Tibial artery (tissue), 4 donors: ENCODE measurements around the gene CLTC.

Experiments
- DNase-seq, 2 donors: peaks; one replicate each; pipeline ENCODE4 v3.0.0-alpha.2; 2019
- H3K27ac ChIP-seq, 2 donors: fragments of 200-600 bp; sonication (generic) in 1 of 2; 1 replicate in 1 of 2; 2 replicates in 1 of 2; pipeline ENCODE4 v1.5.1; 2018 to 2019; ENCODE audit warnings: mild to moderate bottlenecking in 1 of 2
- H3K27me3 ChIP-seq, 2 donors: fragments of 200-600 bp; sonication (generic) in 1 of 2; one replicate each; pipeline versions ENCODE4 v1.5.1 to v1.6.0; 2016 to 2019
- H3K36me3 ChIP-seq, 3 donors: fragments of 200-600 bp; sonication (generic) in 2 of 3; one replicate each; pipeline ENCODE4 v1.5.1; 2016 to 2019; ENCODE audit warnings: mild to moderate bottlenecking in 2 of 3
- H3K4me1 ChIP-seq, 4 donors: fragments of 200-600 bp; sonication (generic) in 2 of 4; 1 replicate in 3 of 4; 2 replicates in 1 of 4; pipeline ENCODE4 v1.5.1; 2016 to 2019
- H3K4me3 ChIP-seq, 2 donors: fragments of 200-600 bp; sonication (generic) in 1 of 2; 1 replicate in 1 of 2; 2 replicates in 1 of 2; pipeline ENCODE4 v1.5.1; 2018 to 2019; ENCODE audit warnings: mild to moderate bottlenecking in 2 of 2
- H3K9me3 ChIP-seq, 3 donors: fragments of 200-600 bp; sonication (generic) in 1 of 3; one replicate each; pipeline ENCODE4 v1.5.1; 2016 to 2019
- intact Hi-C: fragments of 100-400 bp; cut with DNase I; formaldehyde crosslinking; loops from one replicate; pipeline ENCODE4 v1.15.0; 2023; ENCODE audit warnings: low total_unique reads
- TF ChIP-seq, protein P1 (sequence below), 2 experiments: fragments of 200-600 bp in 1 of 2; fragments of 450-650 bp in 1 of 2; IDR thresholded peaks; one replicate each; pipeline ENCODE4 v1.5.1; 2017 to 2019; ENCODE audit warnings: antibody characterized with exemption in 2 of 2, mild to moderate bottlenecking in 1 of 2, moderate library complexity in 1 of 2

CLTC gene

DNA sequence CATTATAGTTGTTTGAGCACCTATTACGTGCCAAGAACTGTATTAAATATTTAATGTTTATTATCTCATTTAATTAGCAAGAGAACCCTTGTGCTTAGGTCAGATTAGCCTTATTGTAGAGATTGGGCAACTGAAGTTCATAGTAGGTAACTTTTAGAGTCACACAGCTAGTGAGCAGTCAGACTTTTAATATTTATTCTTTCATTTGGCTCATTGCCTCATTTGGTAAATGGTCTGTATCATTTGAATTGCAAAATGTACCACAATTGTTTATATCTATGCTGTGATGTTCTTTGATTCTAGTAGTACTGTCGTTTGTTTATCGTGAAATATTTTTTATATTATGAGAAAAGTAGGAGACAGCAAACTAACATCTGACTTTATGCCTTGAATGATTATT lies 7.6 kb downstream of the CLTC start:
- H3K4me1 ChIP-seq: peaks cover 0 to 94% (median 46%) of the 10 kb centered on the region in 4 donors
- TF ChIP-seq, protein P1, sequence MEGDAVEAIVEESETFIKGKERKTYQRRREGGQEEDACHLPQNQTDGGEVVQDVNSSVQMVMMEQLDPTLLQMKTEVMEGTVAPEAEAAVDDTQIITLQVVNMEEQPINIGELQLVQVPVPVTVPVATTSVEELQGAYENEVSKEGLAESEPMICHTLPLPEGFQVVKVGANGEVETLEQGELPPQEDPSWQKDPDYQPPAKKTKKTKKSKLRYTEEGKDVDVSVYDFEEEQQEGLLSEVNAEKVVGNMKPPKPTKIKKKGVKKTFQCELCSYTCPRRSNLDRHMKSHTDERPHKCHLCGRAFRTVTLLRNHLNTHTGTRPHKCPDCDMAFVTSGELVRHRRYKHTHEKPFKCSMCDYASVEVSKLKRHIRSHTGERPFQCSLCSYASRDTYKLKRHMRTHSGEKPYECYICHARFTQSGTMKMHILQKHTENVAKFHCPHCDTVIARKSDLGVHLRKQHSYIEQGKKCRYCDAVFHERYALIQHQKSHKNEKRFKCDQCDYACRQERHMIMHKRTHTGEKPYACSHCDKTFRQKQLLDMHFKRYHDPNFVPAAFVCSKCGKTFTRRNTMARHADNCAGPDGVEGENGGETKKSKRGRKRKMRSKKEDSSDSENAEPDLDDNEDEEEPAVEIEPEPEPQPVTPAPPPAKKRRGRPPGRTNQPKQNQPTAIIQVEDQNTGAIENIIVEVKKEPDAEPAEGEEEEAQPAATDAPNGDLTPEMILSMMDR (IDR thresholded peaks at IDR 0.05): no peak
- no peaks in the 10 kb centered on the region for H3K27me3 ChIP-seq
- no peaks in the 10 kb centered on the region for H3K36me3 ChIP-seq
- intact Hi-C loops: no loop called here
- H3K9me3 ChIP-seq: no peaks in the 10 kb centered on the region
- H3K4me3 ChIP-seq: no peak overlapping the region
- no peak for DNase-seq
- H3K27ac ChIP-seq: no peak overlapping the region

DNA sequence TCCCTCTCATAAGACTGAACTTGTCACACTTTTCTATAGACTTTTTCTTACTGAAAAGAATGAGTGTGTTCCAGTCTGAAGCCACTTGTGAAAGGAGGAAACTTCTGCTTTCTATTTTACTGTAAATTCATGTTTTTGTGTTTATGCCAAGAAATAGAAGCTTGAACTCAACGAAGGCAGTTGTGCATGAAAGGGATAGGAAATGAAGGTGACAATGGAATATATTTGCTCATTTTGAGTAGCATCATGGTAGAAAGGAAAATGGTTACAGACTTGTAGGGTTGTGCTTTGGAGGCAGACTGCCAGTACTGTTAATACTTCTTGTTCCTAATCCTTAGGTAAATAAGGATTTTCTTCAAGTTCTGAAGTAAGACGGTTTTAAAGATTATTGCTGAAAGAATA lies 8.1 kb downstream of the CLTC start:
- Histone ChIP-seq H3K4me3 (no peak overlapping the region), H3K4me1 (peaks cover 0 to 93% (median 41%) of the 10 kb centered on the region in 4 donors), H3K36me3 (no peaks in the 10 kb centered on the region), H3K27ac (no peak overlapping the region), H3K27me3 (no peaks in the 10 kb centered on the region), H3K9me3 (no peaks in the 10 kb centered on the region)
- no peak for DNase-seq
- intact Hi-C loops: no loop called here
- TF ChIP-seq, protein P1 (IDR thresholded peaks at IDR 0.05): no peak

DNA sequence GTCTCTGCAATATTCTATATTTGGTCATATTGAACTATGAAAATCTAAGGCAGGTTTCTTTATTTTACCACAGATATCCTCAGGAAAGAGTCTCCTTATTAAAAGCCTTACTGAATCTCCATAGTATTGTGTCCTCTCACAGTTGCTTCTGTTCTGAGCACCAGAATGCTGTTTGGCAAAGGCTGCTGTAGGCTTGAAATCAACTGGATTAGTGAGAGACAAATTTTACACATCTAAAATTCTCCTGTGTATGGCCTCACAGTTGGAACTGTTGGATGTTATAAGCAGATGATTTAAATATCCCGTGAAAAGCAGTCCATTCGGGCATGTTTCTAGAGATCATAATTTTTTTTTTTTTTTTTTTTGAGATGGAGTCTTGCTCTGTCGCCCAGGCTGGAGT lies 9.5 kb downstream of the CLTC start:
- Histone ChIP-seq H3K9me3 (no peaks in the 10 kb centered on the region), H3K36me3 (no peaks in the 10 kb centered on the region), H3K4me1 (peaks cover 0 to 93% (median 44%) of the 10 kb centered on the region in 4 donors), H3K27me3 (no peaks in the 10 kb centered on the region), H3K27ac (no peak overlapping the region), H3K4me3 (no peak overlapping the region)
- TF ChIP-seq, protein P1 (IDR thresholded peaks at IDR 0.05): no peak
- intact Hi-C loops: no loop called here
- no peak for DNase-seq

DNA sequence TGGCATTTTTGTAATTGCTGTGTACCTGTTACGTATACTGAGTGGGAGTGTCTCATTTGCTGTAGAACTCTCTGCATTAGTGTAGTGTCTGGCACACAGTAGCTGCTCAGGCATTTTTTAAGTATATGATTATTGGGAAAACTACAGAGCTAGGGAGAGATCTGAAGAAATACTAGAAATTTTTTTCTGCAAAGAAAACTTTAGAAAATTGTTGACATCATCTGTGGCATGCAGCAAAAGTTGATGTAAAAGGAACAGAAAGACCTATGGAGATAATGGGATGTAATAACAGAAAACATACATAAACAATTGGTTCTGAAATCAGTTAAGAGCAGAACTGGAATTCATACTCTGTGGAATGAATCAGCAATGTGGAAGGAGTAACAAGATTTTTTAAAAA lies 11.6 kb downstream of the CLTC start:
- Histone ChIP-seq H3K27me3 (no peaks in the 10 kb centered on the region), H3K4me1 (peaks cover 0 to 88% (median 45%) of the 10 kb centered on the region in 4 donors)
- TF ChIP-seq, protein P1 (IDR thresholded peaks at IDR 0.05): no peak

DNA sequence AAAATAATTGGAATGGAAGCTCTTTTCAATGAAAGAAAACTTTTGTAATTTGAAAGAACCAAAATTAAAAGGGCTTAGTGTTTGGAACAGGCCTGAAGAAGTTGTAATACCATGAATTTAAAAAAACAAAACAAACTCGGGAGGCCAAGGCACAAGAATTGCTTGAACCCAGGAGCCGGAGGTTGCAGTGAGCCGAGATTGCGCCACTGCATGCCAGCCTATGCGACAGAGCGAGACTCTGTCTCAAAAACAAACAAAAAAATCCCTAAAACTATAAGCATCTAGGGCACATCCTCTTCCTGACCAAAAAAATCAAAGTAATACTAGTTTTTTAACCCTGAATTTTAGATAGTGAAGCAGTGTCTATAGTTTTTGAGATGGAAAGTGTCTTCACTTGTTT lies 12.7 kb downstream of the CLTC start:
- Histone ChIP-seq H3K4me1 (peaks cover 0 to 77% (median 39%) of the 10 kb centered on the region in 4 donors), H3K4me3 (no peak overlapping the region), H3K27me3 (no peaks in the 10 kb centered on the region), H3K36me3 (no peaks in the 10 kb centered on the region), H3K27ac (no peak overlapping the region), H3K9me3 (no peaks in the 10 kb centered on the region)
- DNase-seq: no peak
- intact Hi-C loops: no loop called here
- TF ChIP-seq, protein P1 (IDR thresholded peaks at IDR 0.05): no peak

More for the DNA sequence above, 11.6 kb downstream of the CLTC start:
- no peaks in the 10 kb centered on the region for H3K9me3 ChIP-seq
- intact Hi-C loops: no loop called here
- H3K36me3 ChIP-seq: no peaks in the 10 kb centered on the region
- no peak overlapping the region for H3K4me3 ChIP-seq
- no peak overlapping the region for H3K27ac ChIP-seq
- no peak for DNase-seq
